ENCODE measurements around the gene SDK2. TPM values are rescaled to one million over a fixed set of nuclear protein-coding genes. Genes with fewer than 3 reads are reported as not detected.

Gene SDK2
- total RNA-seq, 4 donors from 2014 or later, result under 0.01 to 0.49 (median 0.08) TPM

GRCh38 chr17:73503560-73503959, 140.7 kb downstream of the SDK2 start:
- TF ChIP-seq CTCF (IDR thresholded peaks at IDR 0.05; ENCODE audit: low read depth), result no peak

GRCh38 chr17:73500414-73500999, 143.7 kb downstream of the SDK2 start:
- no peak for TF ChIP-seq CTCF (IDR thresholded peaks at IDR 0.05; ENCODE audit: low read depth)

GRCh38 chr17:73498886-73499554, 145.2 kb downstream of the SDK2 start:
- no peak for TF ChIP-seq CTCF (IDR thresholded peaks at IDR 0.05; ENCODE audit: low read depth)

- no peak for TF ChIP-seq CTCF (IDR thresholded peaks at IDR 0.05; ENCODE audit: low read depth)
Observed at GRCh38 chr17:73498176-73498575, 146.1 kb downstream of the SDK2 start.

- no peak for TF ChIP-seq CTCF (IDR thresholded peaks at IDR 0.05; ENCODE audit: low read depth)
Observed at GRCh38 chr17:73497721-73498120, 146.5 kb downstream of the SDK2 start.

GRCh38 chr17:73496232-73496631, 148.0 kb downstream of the SDK2 start:
- TF ChIP-seq CTCF (IDR thresholded peaks at IDR 0.05; ENCODE audit: low read depth), result no peak

GRCh38 chr17:73495641-73496040, 148.6 kb downstream of the SDK2 start:
- TF ChIP-seq CTCF (IDR thresholded peaks at IDR 0.05; ENCODE audit: low read depth), result no peak
